T-helper 22 cell (primary cell): Measurements from ENCODE around the gene CCNJL.

Experiments
- DNase-seq: peaks from one replicate; pipeline ENCODE4 v3.0.0-alpha.2; 2020; ENCODE audit warnings: low read depth

CCNJL gene

DNA sequence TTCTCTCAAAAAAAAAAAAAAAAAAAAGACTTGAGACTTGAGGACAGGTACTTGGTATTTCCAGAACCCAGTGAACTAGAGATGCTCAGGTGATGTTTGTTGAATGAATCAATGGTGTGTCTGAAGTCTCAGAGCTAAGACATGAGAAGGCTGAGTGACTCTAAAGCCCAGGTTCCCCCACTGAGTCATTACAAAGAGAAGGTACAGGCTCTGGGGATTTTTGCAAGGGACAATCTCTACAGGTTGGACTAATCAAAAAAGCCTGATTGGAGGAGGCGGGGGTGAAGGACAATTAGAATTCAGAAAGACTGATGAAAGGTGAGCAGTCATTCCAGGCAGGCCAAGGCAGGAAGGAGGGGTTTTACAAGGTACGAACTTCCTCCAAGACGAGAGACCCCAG lies 91.3 kb downstream of the CCNJL start:
- no peak for DNase-seq

DNA sequence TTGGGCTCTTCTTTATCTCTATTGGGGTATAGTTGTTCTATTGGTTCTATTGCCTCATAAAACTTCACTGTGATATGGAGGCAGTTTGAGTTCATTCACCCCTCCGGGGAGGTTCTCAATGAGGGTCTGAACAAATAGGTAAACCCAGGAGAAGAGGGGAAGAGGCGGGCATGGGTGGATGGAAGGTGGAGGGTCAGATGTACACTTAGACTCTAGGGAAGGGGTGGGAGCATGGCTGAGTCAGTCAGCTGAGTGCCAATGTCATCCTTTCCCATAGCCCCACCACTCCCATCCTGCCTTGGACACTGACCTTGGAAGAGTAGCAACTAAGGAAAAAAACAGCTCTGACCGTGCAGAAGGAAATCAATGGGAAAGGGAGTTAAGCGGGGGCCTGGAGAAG lies 93.0 kb downstream of the CCNJL start:
- DNase-seq, result no peak

DNA sequence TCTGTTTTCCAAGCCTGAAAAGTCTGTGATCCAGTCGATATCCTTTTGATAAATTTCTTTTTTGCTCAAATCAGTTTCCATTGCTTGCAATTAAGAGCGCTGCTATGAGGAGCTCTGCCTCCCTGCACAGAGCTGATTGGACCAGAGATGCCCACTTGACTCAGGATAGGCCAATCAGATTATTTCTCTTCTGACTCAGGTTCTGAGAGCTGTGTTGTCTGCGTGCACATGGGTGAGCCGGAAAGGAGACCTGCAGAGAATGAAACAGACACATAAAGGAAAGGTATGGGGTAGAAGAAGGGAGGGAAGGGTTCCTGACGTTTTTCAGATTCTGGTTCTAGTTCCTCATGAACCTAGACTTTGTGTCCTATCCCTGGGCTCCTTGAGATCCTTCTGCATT lies 98.8 kb downstream of the CCNJL start:
- no peak for DNase-seq

DNA sequence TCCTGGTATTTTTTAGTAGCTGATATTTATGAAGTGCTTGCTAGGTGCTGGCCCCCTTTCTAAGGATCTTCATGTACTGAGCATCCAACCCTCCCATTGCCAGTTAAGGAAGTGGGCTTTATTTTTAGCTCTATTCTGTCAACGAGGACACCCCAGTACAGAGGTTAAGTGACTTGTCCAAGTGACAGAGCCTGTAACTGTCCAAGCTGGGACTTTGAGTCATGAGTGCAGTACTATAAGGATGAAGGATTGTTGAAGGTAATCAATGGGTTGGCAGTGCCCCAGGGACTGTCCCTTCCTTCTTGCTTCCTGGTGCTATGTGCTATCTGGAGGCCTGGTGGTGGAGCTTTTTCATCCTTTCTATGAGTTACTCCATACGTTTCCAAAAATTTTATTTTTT lies 101.0 kb downstream of the CCNJL start:
- no peak for DNase-seq

DNA sequence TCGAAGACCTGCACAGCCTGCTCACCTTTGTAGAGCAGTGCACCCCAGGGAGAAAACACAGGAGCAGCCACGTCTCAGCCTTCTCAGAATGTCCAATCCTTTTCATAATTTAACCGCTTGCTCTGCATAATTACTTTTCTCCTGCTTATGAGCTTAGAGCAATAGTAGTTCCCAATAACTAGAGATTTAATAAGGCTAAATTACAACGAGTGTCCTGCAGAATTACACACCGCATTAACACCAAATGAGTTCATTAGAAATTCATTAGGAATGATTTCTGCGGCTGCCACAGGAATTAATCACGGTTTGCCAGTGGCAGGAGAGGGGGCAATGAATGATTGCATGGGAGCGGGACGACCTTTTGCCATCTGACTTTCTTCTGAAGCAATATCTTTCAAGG lies 101.8 kb downstream of the CCNJL start:
- no peak for DNase-seq

DNA sequence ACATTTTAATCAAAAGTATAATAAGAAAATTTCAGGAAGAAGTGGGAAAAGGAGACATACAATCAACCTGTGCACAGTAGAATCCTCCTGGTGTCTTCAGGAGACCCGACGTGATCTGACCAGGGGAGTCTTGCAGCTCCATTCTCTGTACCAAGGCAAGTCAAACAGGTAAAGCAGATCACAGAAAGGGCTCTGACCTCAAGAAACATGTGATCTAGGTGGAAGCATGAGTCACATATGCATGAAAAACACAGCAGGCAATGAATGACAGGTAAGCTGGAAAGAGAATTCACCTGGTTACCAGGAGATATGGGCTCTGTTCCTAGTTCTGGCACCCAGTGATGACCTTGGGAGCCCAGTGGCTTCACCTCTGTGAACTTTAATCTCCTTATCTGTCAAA lies 102.4 kb downstream of the CCNJL start:
- DNase-seq, result no peak

DNA sequence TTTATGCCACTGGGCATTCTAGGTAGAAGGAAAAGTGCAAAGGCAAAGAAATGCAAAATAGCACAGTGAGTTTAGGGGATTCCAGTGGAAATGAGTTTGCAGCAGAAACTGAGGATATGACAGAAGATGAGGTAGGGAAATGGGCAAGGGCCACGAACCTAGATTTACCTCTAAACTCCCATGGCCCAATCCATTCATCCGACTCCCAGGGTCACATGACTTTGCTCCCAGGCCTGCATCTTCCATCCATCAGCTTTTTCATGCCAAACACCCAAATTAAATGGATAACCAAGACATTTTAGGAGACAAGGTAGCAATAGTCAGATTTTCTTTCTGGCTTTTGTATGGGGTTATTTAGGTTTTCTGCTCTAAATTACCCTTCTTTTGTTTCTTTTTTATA lies 105.3 kb downstream of the CCNJL start:
- no peak for DNase-seq
